Measurements from ENCODE around the gene HBE1. TPM values are rescaled to one million over a fixed set of nuclear protein-coding genes. Genes with fewer than 3 reads are reported as not detected.

The HBE1 gene
- polyA plus RNA-seq, 1 of the 3 experiments (the other 2 are of a cell fraction): 2.4 TPM

GRCh38 chr11:5242208-5242607 is 27.5 kb downstream of the HBE1 start:
- ChIA-PET CTCF (no interaction called here), POLR2A (no interaction called here)
- Histone ChIP-seq H3F3A (replicated peaks; ENCODE audit: insufficient read depth) (no peaks in the 10 kb centered on the region), H3K79me2 (ENCODE audit: insufficient read depth) (no peaks in the 10 kb centered on the region), H3K36me3 (replicated peaks in 1 of 2; ENCODE audit: control insufficient read depth in 1 of 2, insufficient read depth in 2 of 2, low read length in 1 of 2) (no peaks in the 10 kb centered on the region), H3K27me3 (ENCODE audit: insufficient read depth) (no peaks in the 10 kb centered on the region; the same call in 1 of the 2 replicates), H3K4me2 (no peak overlapping the region), H4K20me1 (ENCODE audit: insufficient read depth) (no peaks in the 10 kb centered on the region), H3K9me3 (no peaks in the 10 kb centered on the region), H3K4me1 (ENCODE audit: control insufficient read depth in 1 of 2, insufficient read depth in 2 of 2, low read depth in 1 of 2, low read length in 1 of 2) (no peaks in the 10 kb centered on the region), H3K27ac (ENCODE audit: low read depth in 2 of 2, low read length in 1 of 2) (no peak overlapping the region), H3K9me2 (no peaks in the 10 kb centered on the region), H2AFZ (ENCODE audit: low read depth) (no peak overlapping the region), H3K4me3 (ENCODE audit: low read depth in 2 of 2, low read length in 1 of 2) (no peak overlapping the region), H3K9ac (no peak overlapping the region)
- no peak for TF ChIP-seq IRF3 (IDR thresholded peaks at IDR 0.05; ENCODE audit: low read depth, low read length)
- no peak for TF ChIP-seq JUND (IDR thresholded peaks at IDR 0.05)
- no peak for TF ChIP-seq ELF1 (IDR thresholded peaks at IDR 0.05)
- no peak for TF ChIP-seq NRF1 (IDR thresholded peaks at IDR 0.05; ENCODE audit: low read depth, low read length)
- no peak for TF ChIP-seq ZBTB33 (IDR thresholded peaks at IDR 0.05; ENCODE audit: borderline replicate concordance, low read depth)
- TF ChIP-seq MEF2A (IDR thresholded peaks at IDR 0.05; ENCODE audit: borderline replicate concordance, low read depth): no peak
- no peak for TF ChIP-seq MAX (IDR thresholded peaks at IDR 0.05; ENCODE audit: low read depth)
- TF ChIP-seq FOSL2 (IDR thresholded peaks at IDR 0.05; ENCODE audit: borderline replicate concordance, low read depth): no peak
- no peak for TF ChIP-seq RXRA (IDR thresholded peaks at IDR 0.05; ENCODE audit: borderline replicate concordance, low read depth)
- no peak for TF ChIP-seq NFIC (IDR thresholded peaks at IDR 0.05; ENCODE audit: borderline replicate concordance)
- TF ChIP-seq RAD21 (IDR thresholded peaks at IDR 0.05; ENCODE audit: low read length): no peak
- no peak for DNase-seq
- WGBS (ENCODE audit: low lambda C conversion rate): 3% methylated on average over 2 of the region's 2 CpGs

GRCh38 chr11:5241458-5241857 is 28.3 kb downstream of the HBE1 start:
- 3% methylated on average over 3 of the region's 3 CpGs for WGBS (ENCODE audit: low lambda C conversion rate)
- Histone ChIP-seq H3K4me2 (no peak overlapping the region), H3K4me3 (ENCODE audit: low read depth in 2 of 2, low read length in 1 of 2) (no peak overlapping the region), H4K20me1 (ENCODE audit: insufficient read depth) (no peaks in the 10 kb centered on the region), H3K79me2 (ENCODE audit: insufficient read depth) (no peaks in the 10 kb centered on the region), H3K9ac (no peak overlapping the region), H3K27me3 (ENCODE audit: insufficient read depth) (no peaks in the 10 kb centered on the region; the same call in 1 of the 2 replicates), H3K27ac (ENCODE audit: low read depth in 2 of 2, low read length in 1 of 2) (no peak overlapping the region), H3F3A (replicated peaks; ENCODE audit: insufficient read depth) (no peaks in the 10 kb centered on the region), H2AFZ (ENCODE audit: low read depth) (no peak overlapping the region), H3K9me2 (no peaks in the 10 kb centered on the region), H3K4me1 (ENCODE audit: control insufficient read depth in 1 of 2, insufficient read depth in 2 of 2, low read depth in 1 of 2, low read length in 1 of 2) (no peaks in the 10 kb centered on the region), H3K36me3 (replicated peaks in 1 of 2; ENCODE audit: control insufficient read depth in 1 of 2, insufficient read depth in 2 of 2, low read length in 1 of 2) (no peaks in the 10 kb centered on the region), H3K9me3 (no peaks in the 10 kb centered on the region)
- no peak for DNase-seq
- TF ChIP-seq GABPA (IDR thresholded peaks at IDR 0.05; ENCODE audit: low read depth) (no peak), CTCF (IDR thresholded peaks at IDR 0.05) (no peak), MAX (IDR thresholded peaks at IDR 0.05; ENCODE audit: low read depth) (no peak), USF2 (IDR thresholded peaks at IDR 0.05; ENCODE audit: borderline replicate concordance, low read depth, low read length) (no peak), NRF1 (IDR thresholded peaks at IDR 0.05; ENCODE audit: low read depth, low read length) (no peak), TAF1 (IDR thresholded peaks at IDR 0.05; ENCODE audit: borderline replicate concordance, low read depth, low read length) (no peak), NFIC (IDR thresholded peaks at IDR 0.05; ENCODE audit: borderline replicate concordance) (no peak), EZH2phosphoT487 (IDR thresholded peaks at IDR 0.05; ENCODE audit: borderline replicate concordance, low read depth) (no peak), FOSL2 (IDR thresholded peaks at IDR 0.05; ENCODE audit: borderline replicate concordance, low read depth) (no peak), MXI1 (IDR thresholded peaks at IDR 0.05; ENCODE audit: low read depth, low read length) (no peak), GATA2 (CRISPR knock-in tag; IDR thresholded peaks at IDR 0.05) (no peak), RAD21 (IDR thresholded peaks at IDR 0.05; ENCODE audit: low read length) (no peak), USF1 (IDR thresholded peaks at IDR 0.05; ENCODE audit: borderline replicate concordance, low read depth) (no peak)
- CTCF ChIA-PET: interaction anchor here (0.9 kb wide), 1 partner anchor 43 kb away, joined by 4 read pairs; no protein-coding TSS in a partner anchor
- POLR2A ChIA-PET: no interaction called here

Measured in SK-N-SH (cell line).